NCI-H2196 (cell line): Measurements from ENCODE around the gene ASPN.

Experiments
- DNase-seq: peaks from one replicate; lab custom pipeline; 2025; ENCODE audit not compliant: unreplicated experiment; lab: John Stamatoyannopoulos, UW

ASPN gene

DNA sequence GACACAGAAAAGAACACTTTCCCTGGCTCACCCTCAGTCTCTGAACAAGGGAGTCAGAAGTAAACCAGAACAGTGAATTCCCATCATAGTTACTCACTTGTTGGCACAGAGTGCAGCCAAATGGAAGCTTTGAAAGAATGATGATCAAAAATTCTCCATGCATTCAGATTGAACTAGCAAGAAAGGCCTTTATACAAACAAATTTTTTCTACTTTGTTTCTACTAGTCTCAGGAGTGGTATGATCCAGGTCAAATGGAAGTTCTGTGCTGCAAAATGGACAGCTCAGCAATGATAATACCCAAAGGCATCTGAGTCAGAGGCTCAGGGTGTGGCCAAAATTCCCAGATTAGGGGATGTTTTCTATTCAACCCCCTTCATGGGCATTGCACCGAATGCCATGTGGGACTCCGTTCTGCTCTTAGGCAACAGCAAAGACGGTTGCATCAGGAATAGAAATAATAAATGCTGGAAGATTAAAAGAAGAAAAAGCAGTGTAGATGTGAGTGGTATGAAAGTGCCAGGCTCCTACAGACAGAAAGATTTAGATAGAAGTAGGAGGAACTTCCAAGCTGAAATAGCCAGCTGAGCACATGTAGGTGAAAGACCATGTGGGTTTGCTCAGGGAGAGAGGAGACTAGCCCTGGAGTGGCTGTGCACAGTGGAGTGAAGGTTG, 24.0 kb upstream of the ASPN start:
- DNase-seq: no peak

DNA sequence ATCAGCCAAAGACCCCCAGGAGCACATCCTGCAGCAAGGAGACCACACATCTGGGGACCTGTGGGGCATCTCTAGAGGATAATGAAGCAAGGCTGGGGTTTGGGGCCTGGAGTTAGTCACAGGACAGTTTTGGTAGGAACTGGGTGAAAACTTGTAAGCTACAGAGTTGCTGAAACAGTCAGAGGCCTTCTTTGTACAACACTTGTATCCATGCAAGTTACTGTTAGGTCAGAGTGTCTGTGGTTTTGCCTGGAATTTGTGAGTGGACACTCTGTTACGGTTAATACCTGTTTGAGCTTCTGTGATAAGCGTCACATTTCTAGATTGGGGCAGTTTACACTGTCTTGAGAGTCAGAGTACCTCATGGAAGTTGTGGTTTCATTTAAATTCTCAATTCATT, 22.6 kb upstream of the ASPN start:
- no peak for DNase-seq

GRCh38 chr9:92503156-92503555, 20.9 kb upstream of the ASPN start:
- no peak for DNase-seq

- peak; percentile 22 for DNase-seq
Measured at GRCh38 chr9:92501671-92502393, 19.5 kb upstream of the ASPN start.

DNA sequence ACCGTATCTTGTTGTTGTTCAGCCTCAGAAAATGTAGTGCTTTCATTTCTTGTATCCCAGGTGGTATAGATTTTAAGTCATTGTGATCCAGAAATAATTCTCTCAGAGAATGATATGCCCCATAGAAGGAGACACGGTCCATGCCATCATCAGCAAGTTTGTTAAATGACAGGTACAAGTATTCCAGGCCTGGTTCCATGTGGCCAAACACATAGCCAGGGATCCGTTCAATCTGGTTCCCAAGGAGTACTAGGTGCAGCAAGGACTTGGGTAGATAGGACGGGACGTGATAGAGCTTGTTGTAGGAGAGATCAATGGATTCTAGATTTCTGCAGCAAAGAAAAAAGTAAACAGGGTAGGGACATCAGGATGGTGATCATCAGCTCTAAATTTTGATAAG, 18.4 kb upstream of the ASPN start:
- DNase-seq: no peak

GRCh38 chr9:92499701-92500100, 17.4 kb upstream of the ASPN start:
- no peak for DNase-seq

GRCh38 chr9:92496396-92497176, 14.3 kb upstream of the ASPN start:
- no peak for DNase-seq

DNA sequence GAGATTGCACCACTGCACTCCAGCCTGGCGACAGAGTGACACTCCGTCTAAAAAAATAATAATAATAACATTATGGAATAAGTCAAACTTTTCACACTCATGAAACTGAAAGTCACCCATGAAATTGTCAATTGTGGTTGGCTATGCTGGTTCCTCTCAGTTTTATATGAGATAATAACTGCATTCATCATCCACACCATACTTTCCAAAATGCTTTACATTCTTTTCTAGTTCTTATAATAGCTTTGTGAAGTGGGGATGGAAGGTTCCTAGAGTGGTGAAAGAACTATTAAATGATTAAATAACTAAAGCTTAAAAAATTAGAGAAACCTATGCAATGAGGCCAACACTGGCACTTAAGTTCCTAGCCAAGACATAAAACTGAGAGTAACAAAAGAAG, 12.6 kb upstream of the ASPN start:
- no peak for DNase-seq

DNA sequence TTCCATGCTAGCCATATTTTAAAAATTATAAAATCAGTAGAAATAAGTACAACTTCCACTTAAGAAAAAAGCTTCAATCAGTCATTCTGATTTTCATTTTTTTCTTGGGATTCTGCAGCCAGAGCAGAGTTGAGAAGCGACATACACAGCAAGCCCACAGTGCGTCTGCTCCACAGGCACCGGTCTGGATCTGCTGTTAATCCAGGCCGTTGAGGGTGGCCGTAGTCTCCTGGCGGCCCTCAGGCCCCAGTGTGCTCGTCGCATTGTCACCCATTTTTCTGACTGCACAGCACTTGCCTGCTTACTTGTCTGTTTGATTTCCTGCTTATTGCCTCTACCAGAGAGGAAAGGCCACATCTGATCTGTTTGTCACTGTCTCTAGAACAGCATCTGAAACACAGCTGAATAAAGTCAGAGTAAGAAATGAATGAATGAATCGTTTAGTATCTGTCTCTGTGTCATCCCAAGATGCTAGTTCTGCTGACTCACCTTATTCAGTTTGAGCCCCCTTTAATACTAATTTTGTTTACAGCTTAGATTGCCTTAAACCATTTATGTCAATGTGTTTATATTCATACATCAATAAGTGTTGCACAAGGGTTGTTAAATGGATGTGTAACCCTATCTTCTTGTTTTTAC, 11.6 kb upstream of the ASPN start:
- no peak for DNase-seq

DNA sequence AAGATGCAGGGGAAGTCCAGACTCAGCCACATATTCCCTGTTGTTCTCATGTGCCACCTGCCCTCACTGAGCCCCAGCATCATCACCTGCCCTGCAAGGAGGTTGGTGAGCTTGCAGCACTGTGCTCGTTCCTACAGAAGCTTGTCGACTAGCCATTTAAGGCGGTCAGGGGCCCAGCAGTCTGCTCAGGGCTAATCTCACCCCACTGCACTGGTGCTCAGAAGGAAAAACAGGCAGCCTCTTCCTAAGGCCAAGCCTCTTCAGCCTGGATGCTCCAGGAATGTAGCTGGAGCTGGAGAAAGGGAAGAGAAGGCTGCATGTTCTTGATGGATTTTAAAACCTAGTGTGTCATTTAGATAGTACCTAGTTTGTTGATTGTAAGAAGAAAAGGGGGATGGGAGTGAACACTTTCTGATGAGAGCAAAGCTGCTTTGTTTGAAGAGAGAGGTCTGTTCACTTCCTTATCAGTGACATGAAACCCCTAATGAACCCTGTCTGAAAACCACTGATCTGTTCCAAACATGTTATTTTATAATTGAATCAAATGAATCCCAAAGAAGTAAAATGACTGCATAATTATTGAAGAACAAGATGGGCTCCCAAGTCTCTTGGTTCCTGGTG, 10.6 kb upstream of the ASPN start:
- no peak for DNase-seq

GRCh38 chr9:92488681-92489550, 6.6 kb upstream of the ASPN start:
- no peak for DNase-seq

DNA sequence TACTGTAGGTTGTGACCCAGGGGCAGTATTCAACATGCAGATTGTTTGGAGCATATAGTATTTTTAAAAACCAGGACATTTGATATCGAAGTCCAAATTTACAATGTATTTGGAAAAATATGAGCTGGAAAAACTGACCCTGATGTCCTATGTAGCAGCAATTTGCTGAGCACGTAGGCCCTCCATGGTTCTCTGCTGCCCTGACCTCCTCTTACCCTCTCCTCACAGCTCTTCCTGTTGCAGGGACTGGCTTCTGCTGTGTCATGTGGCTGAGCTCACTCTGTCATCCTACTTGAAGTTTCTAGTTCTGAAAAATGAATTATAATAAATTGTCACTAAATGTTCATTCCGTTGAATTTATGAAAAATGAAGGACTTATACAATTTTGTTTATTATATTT, 4.1 kb upstream of the ASPN start:
- DNase-seq: no peak

DNA sequence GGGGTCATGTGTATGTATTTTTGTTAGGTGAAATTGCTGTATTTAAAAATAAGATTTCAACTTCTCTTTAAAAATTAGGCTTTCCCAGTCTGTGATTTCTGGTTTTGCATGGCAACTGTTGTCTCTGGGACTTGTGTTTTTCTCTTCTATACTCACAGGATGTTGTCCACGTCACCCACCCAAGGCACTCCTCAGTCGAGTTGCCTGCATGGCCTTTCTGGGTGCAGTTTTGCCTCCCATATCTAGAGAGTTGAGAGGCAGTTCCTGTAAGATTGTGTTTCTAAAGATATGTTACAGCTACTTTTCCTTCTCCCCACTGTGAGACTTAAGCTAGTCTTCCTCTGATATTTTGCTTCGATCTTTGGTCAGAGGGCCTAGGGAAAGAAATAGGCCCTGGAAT, 2.3 kb upstream of the ASPN start:
- no peak for DNase-seq

DNA sequence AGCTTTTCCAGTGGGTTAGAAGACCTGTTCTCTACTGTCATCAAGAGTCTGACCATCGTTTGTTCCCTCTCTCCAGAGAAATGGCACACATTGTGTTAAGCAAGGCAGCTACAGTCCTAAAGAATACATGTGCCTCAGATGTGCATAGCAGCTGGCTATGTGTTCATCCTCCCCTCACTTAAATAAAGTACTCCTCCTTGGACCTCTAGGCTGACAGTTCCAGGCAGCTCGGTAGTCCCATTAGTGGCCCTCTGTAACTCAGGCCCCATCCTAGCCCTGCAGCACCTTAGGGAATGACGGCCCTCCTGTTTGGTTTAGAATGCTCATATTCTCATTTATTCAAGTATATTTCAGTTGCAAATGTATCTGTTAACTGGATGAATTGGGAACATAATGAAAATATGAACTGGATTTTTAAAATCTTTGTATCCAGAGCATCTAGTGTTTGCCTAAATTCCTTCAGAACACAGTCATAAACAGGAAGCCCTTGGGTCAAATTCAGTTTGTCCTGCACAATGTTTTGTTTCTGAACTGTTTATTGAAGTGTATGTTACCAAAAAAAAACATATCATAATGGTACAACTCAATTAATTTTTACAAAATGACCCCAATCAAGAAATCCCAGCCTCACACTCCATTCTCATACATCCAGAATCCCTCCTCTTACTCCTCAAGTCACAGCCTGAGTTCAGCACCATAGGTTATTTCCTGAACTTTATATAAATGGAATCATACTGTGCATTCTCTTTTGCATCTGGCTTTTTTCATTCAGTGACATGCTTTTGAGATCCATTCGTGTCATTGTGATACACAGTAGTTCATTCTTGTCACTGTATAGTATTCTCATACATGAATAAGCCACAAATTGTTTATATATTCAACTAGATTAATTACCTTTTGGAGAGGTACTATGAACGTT, 1.6 kb upstream of the ASPN start:
- no peak for DNase-seq

DNA sequence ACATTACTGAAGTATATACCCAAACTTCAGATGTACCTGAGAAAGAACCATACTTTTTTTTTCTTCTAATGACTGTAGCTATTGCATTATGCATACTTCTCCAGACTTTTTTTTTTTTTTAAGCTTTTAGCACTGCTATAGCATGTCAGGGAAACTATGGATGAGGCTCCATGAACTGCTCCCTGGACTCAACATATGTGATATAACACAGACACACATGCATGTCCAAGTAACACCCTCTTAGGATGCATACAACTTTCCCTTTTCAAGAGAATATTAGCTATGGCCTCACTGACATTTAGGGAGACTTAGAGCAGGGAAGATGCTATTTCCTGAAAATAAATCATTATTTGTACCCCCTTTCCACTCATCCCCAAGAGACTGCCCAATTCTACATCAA, 499 bp upstream of the ASPN start:
- DNase-seq: no peak

- DNase-seq: no peak
Measured at GRCh38 chr9:92480986-92481633, 1.2 kb downstream of the ASPN start.

DNA sequence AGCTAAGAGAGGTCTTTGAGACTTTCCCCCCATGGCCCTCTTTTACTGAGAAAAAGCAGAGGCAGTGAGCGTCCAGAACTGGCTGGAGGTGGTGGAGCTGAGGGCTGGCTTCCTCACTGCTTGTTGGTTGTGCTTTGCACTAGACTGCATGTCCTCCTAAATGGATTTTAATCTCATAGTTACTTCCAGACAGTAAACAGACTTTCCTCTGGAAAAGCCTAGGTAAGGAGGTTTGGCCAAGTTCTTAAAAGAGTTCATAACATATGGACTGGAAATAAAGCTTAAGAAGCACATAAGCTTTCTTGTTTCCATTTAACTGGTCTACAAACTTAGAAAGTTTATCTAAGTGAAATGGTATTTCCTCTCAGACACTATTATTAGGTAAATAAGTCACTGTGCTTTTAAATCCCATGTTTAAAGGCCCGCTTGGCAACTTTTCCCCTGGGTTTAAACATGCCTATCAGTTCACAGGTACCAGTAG, 2.0 kb downstream of the ASPN start:
- no peak for DNase-seq

GRCh38 chr9:92479346-92479745, 3.0 kb downstream of the ASPN start:
- no peak for DNase-seq

GRCh38 chr9:92478783-92479182, 3.5 kb downstream of the ASPN start:
- no peak for DNase-seq
